Esophagus muscularis mucosa (tissue), 4 donors: ENCODE measurements around the gene ACTMAP. TPM values are rescaled to one million over a fixed set of nuclear protein-coding genes. Genes with fewer than 3 reads are reported as not detected.
"Not testable (repeated sequence)": the region's sequence is repeated elsewhere in the genome, so short reads cannot be mapped to it uniquely, and the experiment has no call there.

Experiments
- DNase-seq: peaks from one replicate; pipeline ENCODE4 v3.0.0-alpha.2; 2017; ENCODE audit errors: extremely low spot score
- H3K27ac ChIP-seq, 4 donors: fragments of 200-600 bp; sonication (generic); replicated peaks in 1 of 4; 1 replicate in 3 of 4; 2 replicates in 1 of 4; pipeline ENCODE4 v1.5.1; 2016 to 2019; ENCODE audit warnings: mild to moderate bottlenecking in 1 of 4
- H3K27me3 ChIP-seq, 4 donors: fragments of 200-600 bp; sonication (generic); one replicate each; pipeline versions ENCODE4 v1.5.1 to v1.6.0; 2016 to 2019
- H3K36me3 ChIP-seq, 4 donors: fragments of 200-600 bp; sonication (generic); one replicate each; pipeline ENCODE4 v1.5.1; 2016 to 2019
- H3K4me1 ChIP-seq, 4 donors: fragments of 200-600 bp; sonication (generic); one replicate each; pipeline ENCODE4 v1.5.1; 2016 to 2019
- H3K4me3 ChIP-seq, 4 donors: fragments of 200-600 bp; sonication (generic); 1 replicate in 2 of 4; 2 replicates in 2 of 4; pipeline ENCODE4 v1.5.1; 2016 to 2019; ENCODE audit warnings: mild to moderate bottlenecking in 4 of 4, moderate library complexity in 1 of 4
- H3K9me3 ChIP-seq, 4 donors: fragments of 200-600 bp; sonication (generic); 1 replicate in 3 of 4; 2 replicates in 1 of 4; pipeline ENCODE4 v1.5.1; 2016 to 2019
- CTCF ChIP-seq, 3 experiments: fragments of 200-600 bp in 2 of 3; fragments of 450-650 bp in 1 of 3; sonication (generic) in 2 of 3; IDR thresholded peaks; one replicate each; pipeline ENCODE4 v1.5.1; 2017 to 2019; ENCODE audit warnings: antibody characterized with exemption in 3 of 3, mild to moderate bottlenecking in 2 of 3, moderate library complexity in 1 of 3
- EP300 ChIP-seq: sonication (generic); formaldehyde crosslinking; IDR thresholded peaks from one replicate; pipeline ENCODE4 v1.6.1; 2017; ENCODE audit warnings: antibody characterized with exemption
- POLR2A ChIP-seq: fragments of 450-650 bp; IDR thresholded peaks from one replicate; pipeline ENCODE4 v1.6.1; 2017; ENCODE audit warnings: antibody characterized with exemption, moderate library complexity, mild to moderate bottlenecking, low read depth
- POLR2AphosphoS5 ChIP-seq, 2 donors: sonication (generic); formaldehyde crosslinking; IDR thresholded peaks; one replicate each; pipeline ENCODE4 v1.6.1; 2017; ENCODE audit warnings: antibody characterized with exemption in 2 of 2
- WGBS: methylation state at CpG from one replicate; pipeline ENCODE4 v1.1.5; 2018; 5-methylcytosine and 5-hydroxymethylcytosine counted together
- intact Hi-C: fragments of 100-400 bp; cut with DNase I; formaldehyde crosslinking; loops from one replicate; pipeline ENCODE4 v1.15.1; 2023
- total RNA-seq, 4 donors: library from RNA; depleted of rRNA; stranded (reverse); fragments of >200 nt; gene quantifications; one replicate each; pipeline versions ENCODE4 v1.1.0 to v1.2.1, GENCODE V29; 2016

The ACTMAP gene
- total RNA-seq, 4 donors from 2014 or later, result 1.7 to 4.6 (median 3.7) TPM

DNA sequence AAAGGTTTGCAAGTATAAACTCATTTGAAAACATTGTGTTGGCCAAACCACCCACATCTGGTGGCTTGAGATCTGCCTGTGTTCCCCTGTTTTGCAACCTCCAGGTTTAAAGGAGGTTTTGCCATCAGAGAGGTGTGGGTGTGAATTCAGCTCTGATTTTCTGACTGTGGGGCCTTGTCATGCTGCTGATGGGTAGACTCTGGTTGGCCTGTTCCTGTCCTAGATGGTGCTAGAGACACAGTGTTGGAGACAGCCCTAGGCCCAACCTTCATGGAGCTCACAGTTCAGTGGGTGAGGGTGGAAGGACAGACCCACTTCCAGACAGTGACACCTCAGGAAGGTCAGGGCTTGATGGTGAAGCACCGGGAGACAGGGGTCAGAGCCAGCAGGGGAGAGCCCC is 35.2 kb upstream of the ACTMAP start:
- Histone ChIP-seq H3K27ac (no peak overlapping the region), H3K27me3 (no peaks in the 10 kb centered on the region), H3K9me3 (no peaks in the 10 kb centered on the region), H3K4me3 (no peak overlapping the region), H3K4me1 (no peaks in the 10 kb centered on the region), H3K36me3 (peaks cover 11 to 65% (median 33%) of the 10 kb centered on the region in 4 donors)
- intact Hi-C loops, result no loop called here
- DNase-seq, result no peak
- TF ChIP-seq POLR2AphosphoS5 (IDR thresholded peaks at IDR 0.05) (no peak), POLR2A (no peak), EP300 (no peak), CTCF (IDR thresholded peaks at IDR 0.05) (no peak)
- WGBS, result 74% methylated on average over 1 of the region's 1 CpG

DNA sequence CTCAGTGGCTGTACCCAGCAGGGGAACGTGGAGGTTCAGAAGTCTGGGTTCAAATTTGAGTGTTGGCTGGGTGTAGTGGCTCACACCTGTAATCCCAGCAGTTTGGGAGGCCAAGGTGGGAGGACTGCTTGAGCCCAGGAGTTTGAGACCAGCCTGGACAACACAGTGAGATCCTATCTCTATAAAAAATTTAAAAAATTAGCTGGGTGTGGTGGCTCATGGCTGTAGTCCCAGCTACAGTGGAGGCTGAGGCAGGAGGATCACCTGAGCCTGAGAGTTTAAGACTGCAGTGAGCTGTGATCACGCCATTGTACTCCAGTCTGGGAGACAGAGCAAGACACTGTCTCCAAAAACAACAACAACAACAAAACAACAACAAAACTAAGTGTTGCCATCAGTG is 33.9 kb upstream of the ACTMAP start:
- H3K4me1 ChIP-seq, DNase-seq, intact Hi-C loops, H3K27me3 ChIP-seq, H3K27ac ChIP-seq, H3K9me3 ChIP-seq, H3K4me3 ChIP-seq: not testable (repeated sequence)
- peaks cover 11 to 56% (median 29%) of the 10 kb centered on the region in 4 donors for H3K36me3 ChIP-seq
- WGBS, result 86% methylated on average over 2 of the region's 2 CpGs

- DNase-seq, result no peak
- 92% methylated on average over 7 of the region's 14 CpGs for WGBS
- Histone ChIP-seq H3K4me1 (peaks cover 5 to 8% (median 6%) of the 10 kb centered on the region in 4 donors), H3K27me3 (no peaks in the 10 kb centered on the region), H3K36me3 (peaks cover 11 to 51% (median 29%) of the 10 kb centered on the region in 4 donors), H3K9me3 (no peaks in the 10 kb centered on the region), H3K4me3 (no peak overlapping the region), H3K27ac (no peak overlapping the region)
- intact Hi-C loops, result no loop called here
- TF ChIP-seq POLR2AphosphoS5 (IDR thresholded peaks at IDR 0.05) (no peak), CTCF (IDR thresholded peaks at IDR 0.05) (no peak), EP300 (no peak), POLR2A (no peak)
Observed at GRCh38 chr19:40783711-40784110, 33.4 kb upstream of the ACTMAP start.

DNA sequence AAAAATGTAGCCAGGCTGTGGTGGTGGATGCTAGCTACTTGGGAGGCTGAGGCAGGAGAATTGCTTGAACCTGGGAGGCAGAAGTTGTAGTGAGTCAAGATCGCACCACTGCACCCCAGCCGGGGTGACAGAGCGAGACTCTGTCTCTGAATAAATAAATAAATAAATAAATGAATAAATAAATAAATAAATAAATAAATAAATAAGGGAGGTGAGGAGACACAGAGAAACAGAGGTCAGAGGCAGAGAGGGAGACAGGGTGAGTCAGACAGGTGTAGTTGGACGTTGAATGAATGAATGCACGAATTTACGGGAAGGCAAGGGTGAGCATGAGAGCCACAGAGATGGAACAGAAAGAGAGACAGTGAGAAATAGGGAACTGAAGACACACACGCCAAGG is 30.9 kb upstream of the ACTMAP start:
- TF ChIP-seq CTCF (IDR thresholded peaks at IDR 0.05), result no peak
- no peak for TF ChIP-seq EP300
- no peak for TF ChIP-seq POLR2A
- no peak for TF ChIP-seq POLR2AphosphoS5 (IDR thresholded peaks at IDR 0.05)
- no peak for DNase-seq
- intact Hi-C loops, result no loop called here
- Histone ChIP-seq H3K4me3 (no peak overlapping the region), H3K9me3 (no peaks in the 10 kb centered on the region), H3K4me1 (peaks cover 16 to 20% (median 19%) of the 10 kb centered on the region in 4 donors), H3K27ac (no peak overlapping the region), H3K27me3 (no peaks in the 10 kb centered on the region), H3K36me3 (peaks cover 11 to 33% (median 15%) of the 10 kb centered on the region in 4 donors)
- WGBS, result 92% methylated on average over 7 of the region's 7 CpGs

GRCh38 chr19:40780582-40780981 is 30.3 kb upstream of the ACTMAP start:
- Histone ChIP-seq H3K27ac (no peak overlapping the region), H3K4me1 (peaks cover 16 to 20% (median 19%) of the 10 kb centered on the region in 4 donors), H3K36me3 (peaks cover 11 to 29% (median 15%) of the 10 kb centered on the region in 4 donors), H3K27me3 (no peaks in the 10 kb centered on the region), H3K4me3 (no peak overlapping the region), H3K9me3 (no peaks in the 10 kb centered on the region)
- intact Hi-C loops, result no loop called here
- 96% methylated on average over 5 of the region's 5 CpGs for WGBS
- no peak for DNase-seq
- TF ChIP-seq EP300, result no peak

DNA sequence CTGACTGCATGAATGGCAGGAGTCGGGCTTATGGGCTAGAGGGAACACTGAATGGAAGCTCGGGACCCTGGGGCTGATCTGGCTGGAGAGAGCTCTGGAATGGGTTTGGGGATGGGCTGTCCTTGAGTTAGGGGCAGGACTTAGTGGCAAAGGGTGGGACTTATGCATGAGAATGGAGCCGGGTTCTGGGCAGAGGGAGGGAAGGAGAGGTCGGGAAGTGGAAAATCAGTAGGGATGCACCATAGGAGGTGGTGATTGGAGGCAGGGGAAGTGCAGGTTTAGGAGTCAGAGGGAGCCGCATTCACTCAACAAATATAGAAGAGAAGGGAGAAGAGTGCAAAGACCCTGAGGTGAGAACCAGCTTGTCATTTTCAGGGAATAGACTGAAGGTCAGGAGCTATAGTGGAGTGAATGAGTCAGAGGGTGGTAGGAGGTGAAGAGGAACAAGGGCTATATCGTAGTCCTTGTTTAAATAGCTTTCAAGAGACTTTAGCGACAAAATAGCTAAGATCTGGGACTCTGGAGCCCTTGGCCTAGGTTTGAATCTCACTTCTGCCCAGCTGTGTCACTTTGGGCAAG is 28.5 kb upstream of the ACTMAP start:
- intact Hi-C loops, result no loop called here
- Histone ChIP-seq H3K36me3 (peaks cover 0 to 13% (median 8%) of the 10 kb centered on the region in 4 donors), H3K27ac (peak overlapping the region; percentile 94 to 99 (median 98)), H3K4me1 (peaks cover 16 to 20% (median 19%) of the 10 kb centered on the region in 4 donors), H3K9me3 (no peaks in the 10 kb centered on the region), H3K27me3 (no peaks in the 10 kb centered on the region), H3K4me3 (peak overlapping the region; percentile 78 to 93 (median 85))
- WGBS, result 4% methylated on average over 7 of the region's 7 CpGs
- TF ChIP-seq POLR2AphosphoS5 (IDR thresholded peaks at IDR 0.05) (no peak), CTCF (IDR thresholded peaks at IDR 0.05) (no peak), POLR2A (no peak), EP300 (no peak)
- DNase-seq, result peak; percentile 97
